GM21529 (cell line): Measurements from ENCODE around the gene SNX20.
A peak's percentile ranks its signal among the peaks of the same experiment; 100 is the strongest.

ENCODE experiments used
- ATAC-seq: cut with Tn5 transposase; IDR thresholded peaks from one replicate; pipeline ENCODE4 v1.9.1; 2021; ENCODE audit not compliant: unreplicated experiment

Gene SNX20

GRCh38 chr16:50705436-50706110, 24.5 kb upstream of the SNX20 start:
- no peak for ATAC-seq

- ATAC-seq = no peak
These were observed 23.1 kb upstream of the SNX20 start for GRCh38 chr16:50704245-50704644.

- no peak for ATAC-seq
These were observed 21.6 kb upstream of the SNX20 start for GRCh38 chr16:50702725-50703124.

DNA sequence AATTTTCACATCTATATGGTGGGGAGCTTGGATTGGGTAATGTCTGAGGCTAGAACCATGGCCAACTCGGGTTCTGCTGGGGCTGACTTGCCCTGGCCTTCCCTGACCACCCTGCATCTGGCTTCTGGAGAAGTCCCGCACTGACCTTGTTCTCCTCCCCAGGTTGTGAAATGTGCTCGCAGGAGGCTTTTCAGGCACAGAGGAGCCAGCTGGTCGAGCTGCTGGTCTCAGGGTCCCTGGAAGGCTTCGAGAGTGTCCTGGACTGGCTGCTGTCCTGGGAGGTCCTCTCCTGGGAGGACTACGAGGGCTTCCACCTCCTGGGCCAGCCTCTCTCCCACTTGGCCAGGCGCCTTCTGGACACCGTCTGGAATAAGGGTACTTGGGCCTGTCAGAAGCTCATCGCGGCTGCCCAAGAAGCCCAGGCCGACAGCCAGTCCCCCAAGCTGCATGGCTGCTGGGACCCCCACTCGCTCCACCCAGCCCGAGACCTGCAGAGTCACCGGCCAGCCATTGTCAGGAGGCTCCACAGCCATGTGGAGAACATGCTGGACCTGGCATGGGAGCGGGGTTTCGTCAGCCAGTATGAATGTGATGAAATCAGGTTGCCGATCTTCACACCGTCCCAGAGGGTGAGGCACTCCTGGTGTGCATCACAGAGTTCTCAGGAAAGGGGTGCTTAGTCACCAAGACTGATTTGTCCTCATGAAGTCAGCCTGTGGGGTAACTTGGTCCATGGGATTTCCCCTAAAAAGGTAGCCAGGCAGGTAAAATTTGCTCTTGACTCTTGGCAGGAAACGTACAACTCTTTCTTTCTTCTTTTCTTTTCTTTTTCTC, 18.4 kb upstream of the SNX20 start:
- no peak for ATAC-seq

GRCh38 chr16:50697881-50698767, 17.0 kb upstream of the SNX20 start:
- peak; percentile 50 for ATAC-seq

DNA sequence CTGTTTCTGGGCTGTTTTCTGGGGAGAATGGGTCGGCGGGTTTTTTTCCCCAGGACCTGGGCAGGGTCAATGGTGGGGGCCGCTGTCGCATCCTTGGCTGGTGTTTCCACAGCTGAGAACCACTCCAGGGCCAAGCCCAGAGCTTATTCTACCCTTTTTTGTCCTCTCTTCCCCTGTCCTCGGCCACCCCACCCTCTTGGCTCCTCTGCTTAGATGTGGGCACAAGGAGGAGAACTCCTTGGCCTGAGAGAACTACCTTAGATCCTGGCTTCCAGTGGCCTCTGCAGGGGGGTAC, 16.3 kb upstream of the SNX20 start:
- ATAC-seq = no peak

GRCh38 chr16:50696575-50697420, 15.7 kb upstream of the SNX20 start:
- peak; percentile 57 for ATAC-seq

GRCh38 chr16:50696126-50696525, 15.0 kb upstream of the SNX20 start:
- peak; percentile 14 for ATAC-seq

GRCh38 chr16:50695017-50696000, 14.2 kb upstream of the SNX20 start:
- no peak for ATAC-seq

GRCh38 chr16:50694206-50694605, 13.1 kb upstream of the SNX20 start:
- no peak for ATAC-seq

GRCh38 chr16:50692999-50693781, 12.1 kb upstream of the SNX20 start, which contains the start of gene NOD2:
Gene NOD2, plus strand, starts transcription at chr16:50693606. Its CDS starts 5,890 bp downstream, at chr16:50699496.
- ATAC-seq = no peak

DNA sequence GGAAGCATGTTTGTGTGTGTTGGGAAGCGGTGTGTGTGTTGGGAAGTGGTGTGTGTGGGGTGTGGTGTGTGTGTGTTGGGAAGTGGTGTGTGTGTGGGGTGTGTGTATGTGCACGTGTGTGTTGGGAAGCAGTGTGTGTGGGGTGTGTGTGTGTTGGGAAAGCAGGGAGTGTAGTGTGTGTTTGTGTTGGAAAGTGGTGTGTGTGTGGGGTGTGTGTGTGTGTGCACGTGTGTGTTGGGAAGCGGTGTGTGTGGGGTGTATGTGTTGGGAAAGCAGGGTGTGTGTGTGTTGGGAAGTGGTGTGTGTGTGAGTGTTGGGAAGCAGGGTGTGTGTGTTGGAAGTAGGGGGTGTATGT, 11.5 kb upstream of the SNX20 start:
- no peak for ATAC-seq

GRCh38 chr16:50690177-50690576, 9.1 kb upstream of the SNX20 start:
- no peak for ATAC-seq

- ATAC-seq = no peak
These were observed 7.8 kb upstream of the SNX20 start for GRCh38 chr16:50688867-50689266.

GRCh38 chr16:50688083-50688482, 7.0 kb upstream of the SNX20 start:
- no peak for ATAC-seq

DNA sequence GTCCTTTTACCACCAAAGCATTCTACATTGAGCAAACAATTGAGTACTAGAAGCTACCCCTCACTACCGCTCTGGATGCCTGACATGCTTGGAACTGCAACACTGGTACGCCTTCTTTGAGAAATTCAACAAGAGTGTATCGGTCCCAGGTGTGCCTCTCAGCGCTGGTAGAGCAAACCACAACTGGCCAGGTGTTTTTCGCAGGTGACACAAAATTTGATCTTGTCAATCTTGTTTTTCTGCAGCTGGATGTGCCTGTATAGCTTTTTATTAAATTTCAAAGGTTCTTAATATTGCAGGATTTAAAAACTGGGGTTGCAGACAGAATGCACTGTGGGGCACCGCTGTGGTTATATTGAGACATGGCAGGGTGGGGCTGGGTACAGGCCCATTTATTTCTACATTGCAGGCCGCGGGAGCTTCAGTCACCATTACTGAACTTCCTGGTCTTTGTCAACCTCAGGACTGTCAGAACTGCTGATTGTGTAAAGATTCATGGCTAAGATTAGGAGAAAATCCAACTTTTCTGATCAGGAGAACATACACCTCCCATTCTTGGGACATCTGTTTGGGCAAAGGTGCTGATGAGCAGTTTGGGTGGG, 4.5 kb upstream of the SNX20 start:
- ATAC-seq = no peak

DNA sequence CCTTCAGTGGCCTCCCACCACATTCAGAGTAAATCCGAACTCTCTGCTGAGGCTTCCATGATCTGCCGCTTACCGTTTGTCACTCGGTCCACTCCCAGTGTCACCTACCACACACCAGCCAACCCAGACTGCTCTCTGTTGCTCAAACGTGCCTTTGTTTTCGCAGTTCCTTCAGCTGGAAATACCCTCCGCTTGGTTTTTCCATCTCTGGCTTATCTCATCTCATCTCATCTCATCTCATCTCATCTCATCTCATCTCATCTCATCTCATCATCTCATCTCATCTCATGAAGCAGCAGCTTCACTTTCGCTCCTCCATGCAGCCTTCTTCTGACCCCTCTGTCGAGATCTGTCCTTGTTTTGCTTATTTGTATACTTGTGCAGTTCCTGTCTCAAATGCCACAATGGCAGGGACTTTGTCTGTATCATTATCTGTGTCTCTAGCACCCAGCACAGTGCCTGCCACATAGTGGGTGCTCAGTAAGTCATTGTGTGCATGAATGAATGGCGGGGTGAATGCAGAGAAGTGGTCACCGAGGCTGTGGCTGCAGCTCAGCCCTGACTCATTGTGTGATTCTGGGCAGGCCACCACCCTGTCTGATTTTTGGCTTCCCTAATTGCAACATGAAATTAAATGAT, 3.8 kb upstream of the SNX20 start:
- ATAC-seq = no peak
